ENCODE measurements around the gene PCDHGB2.
"Not testable (repeated sequence)": the region's sequence is repeated elsewhere in the genome, so short reads cannot be mapped to it uniquely, and the experiment has no call there.

The PCDHGB2 gene

GRCh38 chr5:141403387-141403786 lies 43.6 kb downstream of the PCDHGB2 start:
- DNase-seq (ENCODE audit: low read depth, low spot score), result no peak
- no peak overlapping the region for H3K4me3 ChIP-seq (ENCODE audit: low read length)

GRCh38 chr5:141407790-141408505 lies 48.2 kb downstream of the PCDHGB2 start, which contains the start of gene PCDHGB6:
TSS of gene PCDHGB6 (plus strand) at chr5:141408021. CDS start at chr5:141408203, 182 bp downstream.
- DNase-seq (ENCODE audit: low read depth, low spot score), result not testable (repeated sequence)

GRCh38 chr5:141409598-141410306 lies 50.0 kb downstream of the PCDHGB2 start:
- no peak overlapping the region for H3K4me3 ChIP-seq (ENCODE audit: low read length)
- DNase-seq (ENCODE audit: low read depth, low spot score), result no peak

More at GRCh38 chr5:141407790-141408505, 48.2 kb downstream of the PCDHGB2 start, which contains the start of gene PCDHGB6:
- peak within 1 kb of the TSS; percentile 48 for H3K4me3 ChIP-seq (ENCODE audit: low read length)

GRCh38 chr5:141411575-141411974 lies 51.8 kb downstream of the PCDHGB2 start:
- no peak for DNase-seq (ENCODE audit: low read depth, low spot score)
- H3K4me3 ChIP-seq (ENCODE audit: low read length), result no peak overlapping the region
